Effector memory CD4-positive, alpha-beta T cell (primary cell): ENCODE data around the gene ERCC2.

ENCODE experiments used
- DNase-seq, 3 donors: peaks; one replicate each; pipeline ENCODE4 v3.0.0-alpha.2; 2020
- H3K27ac ChIP-seq: 2 replicates; pipeline ENCODE4 v1.7.0; 2013; ENCODE audit warnings: mild to moderate bottlenecking, low read length, moderate library complexity; ENCODE audit not compliant: insufficient read depth, poor library complexity, severe bottlenecking
- H3K27me3 ChIP-seq: replicated peaks from 2 replicates; pipeline ENCODE4 v1.7.0; 2013; ENCODE audit warnings: mild to moderate bottlenecking, low read length; ENCODE audit not compliant: insufficient read depth, control insufficient read depth, poor library complexity, severe bottlenecking
- H3K36me3 ChIP-seq: 2 replicates; pipeline ENCODE4 v1.7.0; 2013; ENCODE audit warnings: mild to moderate bottlenecking, low read length, moderate library complexity; ENCODE audit not compliant: control insufficient read depth, insufficient read depth
- H3K4me1 ChIP-seq: 2 replicates; pipeline ENCODE4 v1.7.0; 2013; ENCODE audit warnings: low read length, mild to moderate bottlenecking; ENCODE audit not compliant: control insufficient read depth, insufficient read depth, poor library complexity, severe bottlenecking
- H3K4me3 ChIP-seq: 2 replicates; pipeline ENCODE4 v1.7.0; 2013; ENCODE audit warnings: low read length, low read depth, mild to moderate bottlenecking; ENCODE audit not compliant: insufficient read depth, poor library complexity, severe bottlenecking
- H3K9me3 ChIP-seq: 2 replicates; pipeline ENCODE4 v1.7.0; 2013; ENCODE audit warnings: mild to moderate bottlenecking, low read length, moderate library complexity; ENCODE audit not compliant: control insufficient read depth

The ERCC2 gene

DNA sequence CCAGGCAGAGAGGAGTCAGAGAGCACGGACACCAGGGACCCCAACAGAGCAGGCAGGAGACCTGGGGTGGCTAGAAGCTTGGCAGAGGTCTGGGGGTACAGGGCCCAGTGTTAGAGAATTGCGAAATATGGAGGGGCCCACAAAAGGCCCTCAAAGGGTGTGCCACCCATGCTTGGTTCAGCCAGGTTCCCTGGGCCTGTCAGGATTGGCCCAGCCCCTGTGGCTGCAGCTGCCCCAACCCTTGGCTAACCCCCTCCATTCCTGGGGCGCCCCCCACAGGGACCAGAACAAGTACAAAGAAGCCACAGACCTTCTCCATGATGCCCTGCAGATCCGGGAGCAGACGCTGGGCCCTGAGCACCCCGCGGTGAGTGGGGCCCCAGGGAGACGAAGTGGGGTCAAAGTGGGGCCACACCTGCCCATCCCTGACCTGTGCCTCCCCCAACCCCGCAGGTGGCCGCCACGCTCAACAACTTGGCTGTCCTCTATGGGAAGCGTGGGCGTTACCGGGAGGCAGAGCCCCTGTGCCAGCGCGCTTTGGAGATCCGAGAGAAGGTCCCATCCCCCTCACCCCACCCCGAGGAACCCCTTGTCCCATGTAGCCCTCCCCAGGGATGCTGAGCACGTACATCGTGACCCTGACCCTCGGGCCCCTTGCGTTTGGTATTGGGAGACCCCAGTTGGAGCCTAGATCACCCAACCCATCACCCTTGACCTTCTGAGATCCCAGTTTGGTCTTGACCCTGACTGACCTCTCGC, 21.8 kb downstream of the ERCC2 start:
- H3K36me3 ChIP-seq, result peaks cover 4% of the 10 kb centered on the region
- DNase-seq, result no peak

DNA sequence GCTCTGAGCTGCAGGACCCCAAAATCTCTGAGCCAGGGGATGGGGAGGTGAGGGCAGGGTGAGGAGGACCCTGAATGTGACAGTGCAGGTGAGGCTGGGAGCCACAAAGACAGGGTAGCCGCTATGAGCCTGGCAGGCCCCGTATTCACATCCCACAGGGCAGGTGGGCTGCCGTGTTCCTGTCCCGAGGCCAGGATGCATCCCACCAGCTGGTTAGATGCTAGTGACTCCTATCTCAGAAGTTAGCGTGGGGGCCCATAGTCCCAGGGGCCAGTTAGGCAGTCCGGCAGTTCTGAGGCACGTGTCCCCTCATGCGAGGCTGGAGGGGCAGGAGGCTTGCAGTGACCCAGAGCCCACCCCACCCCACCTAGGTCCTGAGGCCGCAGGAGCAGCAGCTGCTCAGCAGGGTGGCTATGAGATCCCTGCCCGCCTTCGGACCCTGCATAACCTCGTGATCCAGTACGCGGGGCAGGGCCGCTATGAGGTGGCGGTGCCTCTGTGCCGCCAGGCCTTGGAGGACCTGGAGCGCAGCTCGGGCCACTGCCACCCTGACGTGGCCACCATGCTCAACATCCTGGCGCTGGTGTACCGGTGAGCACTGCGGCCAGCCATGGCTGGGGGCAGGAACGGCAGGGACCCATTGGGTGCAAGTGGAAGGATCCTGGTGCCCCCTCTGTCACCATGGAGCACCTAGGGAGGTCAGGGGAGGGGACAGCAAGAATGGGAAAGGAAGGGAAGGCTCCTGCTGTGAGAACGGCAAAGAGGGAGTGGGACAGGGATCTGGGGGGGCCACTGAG, 22.6 kb downstream of the ERCC2 start:
- H3K4me1 ChIP-seq, result no peaks in the 10 kb centered on the region
- no peak overlapping the region for H3K27ac ChIP-seq
- no peak overlapping the region for H3K4me3 ChIP-seq
- H3K36me3 ChIP-seq, result peaks cover 4% of the 10 kb centered on the region
- H3K9me3 ChIP-seq, result no peaks in the 10 kb centered on the region
- no peak for DNase-seq
- peaks cover 6% of the 10 kb centered on the region for H3K27me3 ChIP-seq

More for the DNA sequence above, 21.8 kb downstream of the ERCC2 start:
- Histone ChIP-seq H3K4me3 (no peak overlapping the region), H3K27me3 (peaks cover 6% of the 10 kb centered on the region), H3K4me1 (no peaks in the 10 kb centered on the region), H3K9me3 (no peaks in the 10 kb centered on the region), H3K27ac (no peak overlapping the region)

DNA sequence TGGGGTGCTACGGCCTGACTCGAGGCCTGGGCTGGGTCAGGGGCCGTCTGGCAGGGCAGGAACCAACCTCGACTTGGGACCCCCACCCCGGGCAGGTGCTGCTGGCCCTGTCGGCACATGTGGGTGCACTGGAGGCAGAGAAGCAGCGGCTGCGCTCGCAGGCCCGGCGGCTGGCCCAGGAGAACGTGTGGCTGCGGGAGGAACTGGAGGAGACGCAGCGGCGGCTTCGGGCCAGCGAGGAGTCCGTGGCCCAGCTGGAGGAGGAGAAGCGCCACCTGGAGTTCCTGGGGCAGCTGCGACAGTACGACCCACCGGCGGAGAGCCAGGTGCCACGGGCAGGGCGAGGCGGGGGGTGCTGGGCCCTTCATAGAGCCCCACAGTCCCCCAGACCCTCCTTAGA, 23.9 kb downstream of the ERCC2 start:
- no peak overlapping the region for H3K27ac ChIP-seq
- no peaks in the 10 kb centered on the region for H3K4me1 ChIP-seq
- H3K9me3 ChIP-seq, result no peaks in the 10 kb centered on the region
- H3K27me3 ChIP-seq, result peaks cover 11% of the 10 kb centered on the region
- H3K4me3 ChIP-seq, result no peak overlapping the region
- H3K36me3 ChIP-seq, result no peaks in the 10 kb centered on the region
- no peak for DNase-seq

DNA sequence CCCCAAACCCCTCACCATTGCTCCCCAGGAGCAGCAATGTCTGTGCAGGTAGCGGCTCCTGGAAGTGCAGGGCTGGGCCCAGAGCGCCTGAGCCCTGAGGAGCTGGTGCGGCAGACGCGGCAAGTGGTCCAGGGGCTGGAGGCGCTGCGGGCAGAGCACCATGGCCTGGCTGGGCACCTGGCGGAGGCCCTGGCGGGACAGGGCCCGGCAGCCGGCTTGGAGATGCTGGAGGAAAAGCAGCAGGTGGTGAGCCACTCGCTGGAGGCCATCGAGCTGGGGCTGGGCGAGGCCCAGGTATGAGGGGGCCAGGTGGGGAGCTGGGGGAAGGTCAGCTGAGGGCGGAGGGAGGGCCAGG, 24.9 kb downstream of the ERCC2 start:
- Histone ChIP-seq H3K9me3 (no peaks in the 10 kb centered on the region), H3K27ac (no peak overlapping the region), H3K4me3 (no peak overlapping the region), H3K27me3 (peaks cover 19% of the 10 kb centered on the region), H3K4me1 (peaks cover 4% of the 10 kb centered on the region), H3K36me3 (no peaks in the 10 kb centered on the region)
- no peak for DNase-seq

DNA sequence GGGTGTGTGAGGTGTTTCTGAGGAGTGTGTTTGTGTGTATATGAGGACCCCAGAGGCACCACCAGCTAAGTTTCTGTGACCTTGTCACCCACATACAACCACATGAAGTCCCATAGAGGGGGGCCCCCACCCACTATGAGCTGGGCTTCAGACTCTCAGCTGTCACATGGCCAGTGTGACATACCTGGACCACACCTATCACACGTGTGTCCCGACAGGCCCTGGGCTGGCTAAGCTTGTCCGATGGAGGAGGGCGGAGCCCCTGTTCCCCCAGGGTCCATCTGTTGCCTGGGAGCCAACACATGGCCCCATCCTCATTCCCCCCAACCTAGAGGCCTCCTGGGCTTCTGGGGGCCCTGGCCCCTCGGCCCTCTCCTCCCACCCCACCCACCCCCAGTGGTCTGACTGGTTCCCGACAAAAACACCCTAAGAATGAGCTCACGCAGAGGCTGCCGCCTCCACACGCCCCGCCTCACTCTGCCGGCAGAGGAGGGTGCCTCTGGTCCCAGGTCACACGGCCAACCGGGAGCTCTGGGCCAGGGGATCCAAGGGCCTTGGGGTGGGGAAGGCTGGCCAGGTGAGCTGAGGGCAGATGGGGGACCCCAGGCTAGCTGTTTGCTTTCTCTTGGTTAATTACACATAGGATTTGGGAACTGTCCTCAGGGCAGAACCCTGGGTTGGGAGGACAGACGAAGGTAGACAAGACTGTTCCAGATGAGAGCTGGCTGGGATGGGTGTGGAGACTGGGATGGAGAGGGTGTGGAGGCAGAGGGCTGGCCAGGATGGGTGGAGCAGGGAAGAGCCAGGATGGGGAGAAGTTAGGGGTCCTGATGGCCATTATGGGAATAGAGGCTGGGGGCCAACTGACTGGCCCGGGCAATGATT, 25.5 kb downstream of the ERCC2 start:
- H3K27me3 ChIP-seq, result peaks cover 24% of the 10 kb centered on the region
- no peak for DNase-seq

DNA sequence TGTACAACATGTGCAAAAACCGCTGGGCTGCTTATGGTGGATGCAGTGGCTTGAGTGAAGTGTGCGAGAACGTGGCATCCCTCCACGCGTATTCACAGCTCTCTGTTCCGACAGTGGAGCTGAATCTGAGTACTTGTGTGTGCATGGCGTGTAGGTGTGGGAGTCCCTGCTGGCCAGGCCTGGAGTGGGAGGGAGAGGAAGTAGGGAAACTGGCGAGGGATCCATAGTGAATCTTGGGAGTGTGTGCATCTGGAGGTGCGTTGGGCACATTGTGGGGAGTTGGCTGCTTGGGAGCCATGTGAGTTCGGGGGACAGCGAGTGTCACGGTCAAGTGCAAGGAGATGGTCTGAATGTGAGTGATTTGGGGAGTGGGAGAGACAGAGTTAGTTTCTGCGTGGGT, 27.5 kb downstream of the ERCC2 start:
- H3K27ac ChIP-seq, result no peak overlapping the region
- peaks cover 7% of the 10 kb centered on the region for H3K4me1 ChIP-seq
- no peak overlapping the region for H3K4me3 ChIP-seq
- no peaks in the 10 kb centered on the region for H3K9me3 ChIP-seq
- no peak for DNase-seq
- H3K27me3 ChIP-seq, result peaks cover 24% of the 10 kb centered on the region
- no peaks in the 10 kb centered on the region for H3K36me3 ChIP-seq

More for the DNA sequence above, 25.5 kb downstream of the ERCC2 start:
- H3K4me1 ChIP-seq, result peaks cover 7% of the 10 kb centered on the region
- H3K27ac ChIP-seq, result no peak overlapping the region
- H3K9me3 ChIP-seq, result no peaks in the 10 kb centered on the region
- H3K36me3 ChIP-seq, result no peaks in the 10 kb centered on the region
- no peak overlapping the region for H3K4me3 ChIP-seq

DNA sequence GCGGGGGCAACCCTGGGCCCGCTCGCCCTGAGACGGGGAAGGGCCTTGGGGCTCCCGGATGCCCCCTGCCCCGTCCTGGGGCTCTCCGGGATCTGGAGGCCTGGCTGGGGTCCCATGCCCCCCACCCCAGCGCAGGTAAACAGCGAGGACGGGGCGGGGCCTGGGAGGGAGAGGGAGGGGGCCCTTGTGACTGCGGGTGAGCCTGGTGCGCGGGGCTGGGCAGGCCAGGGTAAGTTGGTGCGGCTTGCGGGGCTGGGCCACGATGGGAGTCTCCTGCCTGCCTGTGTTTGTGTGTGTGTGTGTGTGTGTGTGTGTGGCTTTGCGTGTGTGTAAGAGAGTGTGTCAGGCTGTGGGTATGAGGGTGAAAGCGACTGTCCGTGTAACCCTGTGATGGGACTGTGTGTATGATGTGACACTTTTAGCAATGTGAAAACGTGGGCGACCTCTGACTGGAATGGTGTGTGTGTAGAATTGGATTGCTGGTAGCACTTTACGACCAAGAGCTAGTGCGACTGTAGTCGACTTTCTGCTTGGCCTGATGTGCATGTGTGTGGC, 29.4 kb downstream of the ERCC2 start:
- no peak overlapping the region for H3K27ac ChIP-seq
- peaks cover 18% of the 10 kb centered on the region for H3K27me3 ChIP-seq
- H3K9me3 ChIP-seq, result no peaks in the 10 kb centered on the region
- H3K4me3 ChIP-seq, result no peak overlapping the region
- peaks cover 7% of the 10 kb centered on the region for H3K4me1 ChIP-seq
- no peaks in the 10 kb centered on the region for H3K36me3 ChIP-seq
- no peak for DNase-seq

DNA sequence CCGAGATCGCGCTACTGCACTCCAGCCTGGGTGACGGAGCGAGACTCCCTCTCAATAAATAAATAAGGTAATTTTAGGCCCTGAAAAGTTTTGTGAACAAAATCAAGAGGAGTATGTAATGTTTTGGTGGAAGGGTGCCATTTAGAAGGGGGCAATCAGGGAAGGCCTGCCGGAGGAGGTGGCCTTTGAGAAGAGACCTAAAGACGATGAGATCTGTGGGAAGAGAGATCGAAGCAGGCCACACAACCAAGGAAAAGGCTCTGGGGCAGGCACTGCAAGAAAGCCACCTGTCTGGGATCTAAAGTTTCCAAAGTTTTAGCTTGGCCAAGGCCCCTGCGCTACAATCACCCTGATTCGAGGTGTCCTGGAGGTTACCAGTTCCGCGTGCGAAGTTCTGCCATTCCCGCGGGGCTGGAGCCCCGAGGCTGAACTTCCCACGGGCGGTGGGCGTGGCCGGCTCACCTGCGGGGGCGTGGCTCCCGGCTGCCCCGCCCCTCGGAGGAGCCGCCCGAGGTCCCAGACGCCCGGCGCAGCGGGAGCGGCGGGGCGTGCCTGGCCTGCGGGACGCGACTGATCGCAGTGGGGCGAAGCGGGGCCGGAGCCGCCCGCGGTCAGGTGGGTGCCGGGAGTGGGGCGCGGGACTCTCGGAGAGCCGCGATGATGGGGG, 30.0 kb downstream of the ERCC2 start, which contains the start of gene KLC3:
KLC3 (plus strand) TSS at position 519 of the 667 bp plus-strand sequence. CDS start 4,792 bp downstream, outside the sequence.
- peak; percentile 11 to 34 (median 25) for DNase-seq
- Histone ChIP-seq H3K27me3 (peaks cover 18% of the 10 kb centered on the region), H3K9me3 (no peaks in the 10 kb centered on the region), H3K27ac (no peak within 1 kb of the TSS), H3K4me1 (peaks cover 7% of the 10 kb centered on the region), H3K4me3 (no peak within 1 kb of the TSS), H3K36me3 (no peaks in the 10 kb centered on the region)

DNA sequence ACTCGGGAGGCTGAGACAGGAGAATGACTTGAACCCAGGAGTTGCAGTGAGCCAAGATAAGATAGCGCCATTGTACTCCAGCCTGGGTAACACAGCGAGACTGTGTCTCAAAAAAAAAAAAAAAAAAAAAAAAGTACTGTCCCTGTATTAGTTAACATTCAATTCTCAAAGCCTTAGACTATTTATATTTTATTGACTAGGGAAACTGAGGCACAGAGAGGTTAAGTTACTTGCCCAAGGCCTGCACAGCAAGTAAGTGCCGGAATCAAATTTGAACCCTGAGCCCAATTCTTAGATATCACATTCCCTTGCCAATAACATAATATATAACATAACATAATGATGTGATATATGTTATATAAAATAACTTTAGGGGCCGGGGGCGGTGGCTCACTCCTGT, 30.7 kb downstream of the ERCC2 start:
- DNase-seq, result no peak
- H3K27ac ChIP-seq, result no peak overlapping the region
- H3K4me3 ChIP-seq, result no peak overlapping the region
- H3K9me3 ChIP-seq, result no peaks in the 10 kb centered on the region
- H3K4me1 ChIP-seq, result peaks cover 7% of the 10 kb centered on the region
- H3K27me3 ChIP-seq, result peaks cover 18% of the 10 kb centered on the region
- no peaks in the 10 kb centered on the region for H3K36me3 ChIP-seq
